COR-L47 (cell line): ENCODE data around the gene RPTN.

Experiments
- DNase-seq: peaks from one replicate; lab custom pipeline; 2025; lab: John Stamatoyannopoulos, UW

RPTN gene

DNA sequence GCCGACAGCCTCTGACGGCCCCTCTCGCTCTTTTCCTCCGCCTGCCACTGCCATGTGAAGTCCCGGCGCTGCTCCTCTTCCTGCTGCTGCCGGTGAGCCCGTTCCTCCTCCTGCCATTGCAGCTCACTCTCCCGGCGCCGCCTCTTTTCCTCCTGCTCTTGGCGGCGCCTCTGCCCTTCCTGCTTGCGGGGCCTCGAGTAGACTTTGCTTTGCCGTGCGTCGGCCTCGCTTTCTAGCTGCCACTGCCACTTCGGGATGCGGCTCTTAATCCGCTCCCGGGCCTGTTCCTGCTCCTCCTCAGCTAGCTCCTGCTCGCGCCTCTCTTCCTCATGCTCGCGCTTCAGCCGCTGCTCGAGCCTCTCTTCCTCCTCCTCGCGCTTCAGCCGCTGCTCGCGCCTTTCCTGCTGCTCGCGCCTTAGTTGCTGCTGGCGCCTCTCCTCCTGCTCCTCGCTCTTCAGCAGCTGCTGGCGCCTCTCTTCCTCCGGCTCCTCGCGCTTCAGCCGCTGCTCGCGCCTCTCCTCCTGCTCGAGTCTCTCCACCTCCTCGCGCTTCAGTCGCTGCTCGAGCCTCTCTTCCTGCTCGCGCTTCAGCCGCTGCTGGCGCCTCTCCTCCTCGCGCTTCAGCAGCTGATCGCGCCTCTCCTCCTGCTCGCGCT, 48.0 kb downstream of the RPTN start:
- DNase-seq: no peak

GRCh38 chr1:152110365-152110859, 48.6 kb downstream of the RPTN start:
- DNase-seq: no peak

DNA sequence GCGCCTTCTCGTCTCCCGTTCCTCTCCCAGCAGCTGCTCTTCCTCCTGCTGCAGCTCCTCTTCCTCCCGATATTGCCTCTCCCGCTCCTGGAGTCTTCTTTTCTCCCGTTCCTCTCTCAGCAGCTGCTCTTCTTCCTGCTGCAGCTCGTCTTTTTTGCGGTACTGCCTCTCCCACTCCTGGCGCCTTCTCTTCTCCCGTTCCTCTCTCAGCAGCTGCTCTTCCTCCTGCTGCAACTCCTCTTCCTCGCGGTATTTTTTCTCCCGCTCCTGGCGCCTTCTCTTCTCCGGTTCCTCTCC, 49.1 kb downstream of the RPTN start:
- no peak for DNase-seq

GRCh38 chr1:152109231-152109997, 49.6 kb downstream of the RPTN start:
- no peak for DNase-seq

DNA sequence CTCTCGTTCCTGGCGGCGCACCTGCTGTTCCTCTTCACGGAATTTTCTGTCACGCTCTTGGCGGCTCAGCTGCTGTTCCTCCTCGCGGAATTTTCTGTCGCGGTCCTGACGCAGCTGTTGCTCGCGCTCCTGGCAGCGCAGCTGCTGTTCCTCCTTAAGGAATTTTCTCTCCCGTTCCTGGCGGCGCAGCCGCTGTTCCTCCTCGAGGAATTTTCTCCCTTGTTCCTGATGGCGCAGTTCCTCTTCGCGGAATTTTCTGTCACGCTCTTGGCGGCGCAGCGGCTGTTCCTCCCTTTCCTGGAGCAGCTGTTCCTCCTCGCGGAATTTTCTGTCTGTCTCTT, 50.2 kb downstream of the RPTN start:
- no peak for DNase-seq

DNA sequence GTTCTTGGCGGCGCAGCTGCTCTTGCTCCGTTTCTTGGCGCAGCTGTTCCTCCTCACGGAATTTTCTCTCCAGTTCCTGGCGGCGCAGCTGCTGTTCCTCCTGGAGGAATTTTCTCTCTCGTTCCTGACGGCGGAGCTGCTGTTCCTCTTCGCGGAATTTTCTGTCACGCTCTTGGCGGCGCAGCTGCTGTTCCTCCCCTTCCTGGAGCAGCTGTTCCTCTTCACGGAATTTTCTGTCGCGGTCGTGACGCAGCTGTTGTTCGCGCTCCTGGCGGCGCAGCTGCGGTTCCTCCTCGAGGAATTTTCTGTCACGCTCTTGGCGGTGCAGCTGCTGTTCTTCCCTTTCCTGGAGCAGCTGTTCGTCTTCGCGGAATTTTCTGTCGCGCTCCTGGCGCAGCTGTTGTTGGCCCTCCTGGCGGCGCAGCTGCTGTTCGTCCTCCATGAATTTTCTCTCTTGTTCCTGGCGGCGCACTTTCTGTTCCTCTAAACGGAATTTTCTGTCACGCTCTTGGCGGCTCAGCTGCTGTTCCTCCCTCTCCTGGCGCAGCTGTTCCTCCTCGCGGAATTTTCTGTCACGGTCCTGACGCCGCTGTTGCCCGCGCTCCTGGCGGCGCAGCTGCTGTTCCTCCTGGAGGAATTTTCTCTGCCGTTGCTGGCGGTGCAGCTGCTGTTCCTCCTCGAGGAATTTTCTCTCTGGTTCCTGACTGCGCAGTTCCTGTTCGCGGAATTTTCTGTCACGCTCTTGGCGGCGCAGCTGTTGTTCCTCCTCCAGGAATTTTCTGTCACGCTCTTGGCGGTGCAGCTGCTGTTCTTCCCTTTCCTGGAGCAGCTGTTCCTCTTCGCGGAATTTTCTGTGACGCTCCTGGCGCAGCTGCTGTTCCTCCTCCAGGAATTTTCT, 50.8 kb downstream of the RPTN start:
- no peak for DNase-seq

- no peak for DNase-seq
These were observed 51.7 kb downstream of the RPTN start for GRCh38 chr1:152107031-152107983.

DNA sequence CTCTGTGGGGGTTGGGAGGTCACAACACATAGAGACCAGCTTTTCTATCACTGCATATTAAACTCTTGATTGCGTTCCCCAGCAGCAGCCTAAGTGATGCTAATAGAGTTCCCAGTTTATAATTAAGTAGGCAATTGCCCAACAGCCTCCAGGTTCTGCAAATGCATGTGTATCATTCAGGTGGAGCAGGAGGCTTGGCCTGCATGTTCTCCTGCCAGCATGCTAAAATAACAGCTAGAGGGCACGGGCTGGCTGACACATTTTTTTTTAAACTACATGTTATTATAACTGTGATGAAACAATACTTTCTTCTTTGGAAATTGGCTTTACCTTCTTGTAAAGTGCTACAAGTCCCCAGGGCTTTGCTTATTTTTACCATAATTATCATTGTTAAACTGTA, 54.2 kb downstream of the RPTN start:
- no peak for DNase-seq
